Stomach smooth muscle (tissue), 2 donors: Measurements from ENCODE around the gene MEF2B.
"Not testable (repeated sequence)": the region's sequence is repeated elsewhere in the genome, so short reads cannot be mapped to it uniquely, and the experiment has no call there.

ENCODE experiments used
- H3K27ac ChIP-seq: one replicate; pipeline ENCODE4 v1.7.0; 2013; ENCODE audit warnings: mild to moderate bottlenecking, low read length, inconsistent platforms
- H3K27me3 ChIP-seq, 2 donors: one replicate each; pipeline ENCODE4 v1.7.0; 2013; ENCODE audit warnings: low read length in 2 of 2; ENCODE audit not compliant: insufficient read depth in 2 of 2, control insufficient read depth in 1 of 2
- H3K36me3 ChIP-seq, 2 donors: one replicate each; pipeline ENCODE4 v1.7.0; 2013; ENCODE audit warnings: low read length in 2 of 2; ENCODE audit not compliant: control insufficient read depth in 2 of 2, insufficient read depth in 2 of 2
- H3K4me1 ChIP-seq: one replicate; pipeline ENCODE4 v1.7.0; 2013; ENCODE audit warnings: low read length; ENCODE audit not compliant: control insufficient read depth, insufficient read depth
- H3K4me3 ChIP-seq, 2 donors: one replicate each; pipeline ENCODE4 v1.7.0; 2013; ENCODE audit warnings: low read length in 2 of 2
- H3K9ac ChIP-seq, 2 donors: one replicate each; pipeline ENCODE4 v1.7.0; 2013; ENCODE audit warnings: low read length in 2 of 2, mild to moderate bottlenecking in 1 of 2
- H3K9me3 ChIP-seq, 2 donors: one replicate each; pipeline ENCODE4 v1.7.0; 2013; ENCODE audit warnings: low read length in 2 of 2; ENCODE audit not compliant: control insufficient read depth in 2 of 2
- donor health status: healthy.
- donor health status: Pancreatic carcinoma.

Gene MEF2B

GRCh38 chr19:19138109-19138981, 31.7 kb downstream of the MEF2B start, which contains the start of gene TMEM161A:
TSS of gene TMEM161A (minus strand) at chr19:19138478. CDS start at chr19:19138428, 50 bp downstream.
- Histone ChIP-seq H3K4me3 (peak within 1 kb of the TSS; percentile 99), H3K4me1 (peaks cover 17% of the 10 kb centered on the region), H3K27ac (peak within 1 kb of the TSS; percentile 37), H3K9me3 (no peaks in the 10 kb centered on the region), H3K36me3 (no peaks in the 10 kb centered on the region), H3K9ac (peak within 1 kb of the TSS; percentile 98 to 99), H3K27me3 (no peaks in the 10 kb centered on the region)

GRCh38 chr19:19137556-19138108, 32.4 kb downstream of the MEF2B start:
- Histone ChIP-seq H3K36me3 (no peaks in the 10 kb centered on the region), H3K27ac (peak overlapping the region; percentile 37), H3K9ac (peak overlapping the region; percentile 98 to 99)

GRCh38 chr19:19135713-19136112, 34.4 kb downstream of the MEF2B start:
- H3K27me3 ChIP-seq, H3K36me3 ChIP-seq, H3K27ac ChIP-seq, H3K4me3 ChIP-seq, H3K9ac ChIP-seq: not testable (repeated sequence)
- peaks cover 17% of the 10 kb centered on the region for H3K4me1 ChIP-seq
- peaks cover 0 to 11% of the 10 kb centered on the region in 2 donors for H3K9me3 ChIP-seq

More at GRCh38 chr19:19137556-19138108, 32.4 kb downstream of the MEF2B start:
- Histone ChIP-seq H3K4me1 (peaks cover 17% of the 10 kb centered on the region), H3K4me3 (peak overlapping the region; percentile 99), H3K27me3 (no peaks in the 10 kb centered on the region), H3K9me3 (peaks cover 0 to 1% of the 10 kb centered on the region in 2 donors)

GRCh38 chr19:19134687-19135158, 35.3 kb downstream of the MEF2B start:
- peaks cover 0 to 11% of the 10 kb centered on the region in 2 donors for H3K9me3 ChIP-seq
- H3K4me1 ChIP-seq = peaks cover 17% of the 10 kb centered on the region
- no peaks in the 10 kb centered on the region for H3K27me3 ChIP-seq
- peaks cover 3 to 6% of the 10 kb centered on the region in 2 donors for H3K36me3 ChIP-seq
- no peak overlapping the region for H3K27ac ChIP-seq
- H3K4me3 ChIP-seq = peak overlapping the region in 1 of 2 donors; percentile 29
- no peak overlapping the region for H3K9ac ChIP-seq

- Histone ChIP-seq H3K27ac (no peak overlapping the region), H3K4me1 (peaks cover 17% of the 10 kb centered on the region), H3K9ac (no peak overlapping the region), H3K4me3 (no peak overlapping the region), H3K27me3 (no peaks in the 10 kb centered on the region), H3K9me3 (peaks cover 0 to 11% of the 10 kb centered on the region in 2 donors), H3K36me3 (peaks cover 3 to 6% of the 10 kb centered on the region in 2 donors)
These were observed 36.1 kb downstream of the MEF2B start for GRCh38 chr19:19133985-19134384.

- Histone ChIP-seq H3K9me3 (peaks cover 0 to 11% of the 10 kb centered on the region in 2 donors), H3K27ac (no peak overlapping the region), H3K4me3 (no peak overlapping the region), H3K27me3 (no peaks in the 10 kb centered on the region), H3K36me3 (peaks cover 3 to 6% of the 10 kb centered on the region in 2 donors), H3K9ac (no peak overlapping the region), H3K4me1 (peaks cover 14% of the 10 kb centered on the region)
These were observed 37.2 kb downstream of the MEF2B start for GRCh38 chr19:19132912-19133311.

GRCh38 chr19:19131989-19132388, 38.1 kb downstream of the MEF2B start:
- H3K36me3 ChIP-seq = peaks cover 3 to 6% of the 10 kb centered on the region in 2 donors
- H3K4me3 ChIP-seq = no peak overlapping the region
- no peak overlapping the region for H3K27ac ChIP-seq
- H3K4me1 ChIP-seq = peaks cover 5% of the 10 kb centered on the region
- no peaks in the 10 kb centered on the region for H3K27me3 ChIP-seq
- peaks cover 0 to 11% of the 10 kb centered on the region in 2 donors for H3K9me3 ChIP-seq
- no peak overlapping the region for H3K9ac ChIP-seq

GRCh38 chr19:19126102-19126501, 44.0 kb downstream of the MEF2B start:
- Histone ChIP-seq H3K27ac (no peak overlapping the region), H3K4me3 (no peak overlapping the region), H3K9me3 (no peaks in the 10 kb centered on the region), H3K27me3 (no peaks in the 10 kb centered on the region), H3K36me3 (peaks cover 3 to 6% of the 10 kb centered on the region in 2 donors), H3K4me1 (no peaks in the 10 kb centered on the region), H3K9ac (no peak overlapping the region)

GRCh38 chr19:19123386-19123785, 46.7 kb downstream of the MEF2B start:
- Histone ChIP-seq H3K27ac (no peak overlapping the region), H3K36me3 (peaks cover 3 to 4% of the 10 kb centered on the region in 2 donors), H3K9me3 (no peaks in the 10 kb centered on the region), H3K27me3 (no peaks in the 10 kb centered on the region), H3K9ac (no peak overlapping the region), H3K4me1 (peaks cover 13% of the 10 kb centered on the region), H3K4me3 (no peak overlapping the region)

GRCh38 chr19:19122902-19123301, 47.2 kb downstream of the MEF2B start:
- H3K4me1 ChIP-seq = peaks cover 13% of the 10 kb centered on the region
- no peaks in the 10 kb centered on the region for H3K9me3 ChIP-seq
- no peak overlapping the region for H3K9ac ChIP-seq
- peaks cover 3 to 4% of the 10 kb centered on the region in 2 donors for H3K36me3 ChIP-seq
- H3K27me3 ChIP-seq = no peaks in the 10 kb centered on the region
- no peak overlapping the region for H3K4me3 ChIP-seq
- no peak overlapping the region for H3K27ac ChIP-seq
